TTC549 (cell line): ENCODE measurements around the gene RNASEH2C.
"Not testable (repeated sequence)": the region's sequence is repeated elsewhere in the genome, so short reads cannot be mapped to it uniquely, and the experiment has no call there.

ENCODE experiments used
- FAIRE-seq: peaks from 2 replicates; lab custom pipeline; 2012; peaks lifted over from hg19 to GRCh38; lab: Jason Lieb, UNC

RNASEH2C gene

GRCh38 chr11:65716774-65717405 is 3.7 kb downstream of the RNASEH2C start:
- FAIRE-seq: no peak

- no peak for FAIRE-seq
Measured at GRCh38 chr11:65716302-65716701, 4.3 kb downstream of the RNASEH2C start.

GRCh38 chr11:65714433-65714832 is 6.2 kb downstream of the RNASEH2C start:
- FAIRE-seq: no peak

- no peak for FAIRE-seq
Measured at GRCh38 chr11:65713212-65713969, 7.2 kb downstream of the RNASEH2C start.

GRCh38 chr11:65712633-65713076 is 7.9 kb downstream of the RNASEH2C start:
- no peak for FAIRE-seq

- no peak for FAIRE-seq
Measured at GRCh38 chr11:65711785-65712632, 8.6 kb downstream of the RNASEH2C start, which contains the start of gene KAT5. Gene KAT5, plus strand, starts transcription at chr11:65712252. Its CDS starts 16 bp downstream, at chr11:65712268.

- FAIRE-seq: no peak
Measured at GRCh38 chr11:65710421-65710820, 10.2 kb downstream of the RNASEH2C start.

- no peak for FAIRE-seq
Measured at GRCh38 chr11:65709661-65710060, 10.9 kb downstream of the RNASEH2C start.

GRCh38 chr11:65708451-65708850 is 12.1 kb downstream of the RNASEH2C start:
- no peak for FAIRE-seq

- not testable (repeated sequence) for FAIRE-seq
Measured at GRCh38 chr11:65707002-65707401, 13.6 kb downstream of the RNASEH2C start.

GRCh38 chr11:65706303-65706763 is 14.3 kb downstream of the RNASEH2C start:
- not testable (repeated sequence) for FAIRE-seq

GRCh38 chr11:65703846-65704245 is 16.8 kb downstream of the RNASEH2C start:
- FAIRE-seq: no peak

- FAIRE-seq: no peak
Measured at GRCh38 chr11:65701686-65702085, 18.9 kb downstream of the RNASEH2C start.

- FAIRE-seq: no peak
Measured at GRCh38 chr11:65700399-65700798, 20.2 kb downstream of the RNASEH2C start.

GRCh38 chr11:65699306-65699705 is 21.3 kb downstream of the RNASEH2C start:
- no peak for FAIRE-seq

GRCh38 chr11:65698205-65698604 is 22.4 kb downstream of the RNASEH2C start:
- FAIRE-seq: no peak

- FAIRE-seq: no peak
Measured at GRCh38 chr11:65696802-65697552, 23.6 kb downstream of the RNASEH2C start.

- no peak for FAIRE-seq
Measured at GRCh38 chr11:65695459-65696241, 24.9 kb downstream of the RNASEH2C start.

- no peak for FAIRE-seq
Measured at GRCh38 chr11:65692367-65692766, 28.2 kb downstream of the RNASEH2C start.

- not testable (repeated sequence) for FAIRE-seq
Measured at GRCh38 chr11:65691847-65692246, 28.8 kb downstream of the RNASEH2C start.

GRCh38 chr11:65685981-65686380 is 34.6 kb downstream of the RNASEH2C start:
- no peak for FAIRE-seq
